Neural cell (in vitro differentiated cells): ENCODE measurements around the gene GALP.
"Not testable (repeated sequence)": the region's sequence is repeated elsewhere in the genome, so short reads cannot be mapped to it uniquely, and the experiment has no call there.

ENCODE experiments used
- CTCF ChIP-seq: fragments of 450-650 bp; IDR thresholded peaks from 2 replicates; pipeline ENCODE4 v1.5.1; 2014; ENCODE audit warnings: antibody characterized with exemption, mild to moderate bottlenecking, moderate library complexity; ENCODE audit not compliant: poor library complexity, severe bottlenecking
- EP300 ChIP-seq: fragments of 450-650 bp; conservative IDR thresholded peaks from 2 replicates; pipeline ENCODE4 v1.6.1; 2014; ENCODE audit warnings: antibody characterized with exemption, mild to moderate bottlenecking, moderate library complexity; ENCODE audit not compliant: poor library complexity, severe bottlenecking
- EZH2 ChIP-seq: fragments of 200-600, 300-800 bp; shearing (Covaris generic), sonication (generic); IDR thresholded peaks from 2 replicates; pipeline ENCODE4 v1.6.1; 2014; ENCODE audit warnings: antibody characterized with exemption, low read length, borderline replicate concordance, mild to moderate bottlenecking; ENCODE audit not compliant: insufficient read depth, poor library complexity, severe bottlenecking
- MXI1 ChIP-seq: fragments of 450-650 bp; conservative IDR thresholded peaks from 2 replicates; pipeline ENCODE4 v1.6.1; 2014; ENCODE audit warnings: antibody characterized with exemption, mild to moderate bottlenecking; ENCODE audit not compliant: poor library complexity, severe bottlenecking
- POLR2AphosphoS5 ChIP-seq: IDR thresholded peaks from 2 replicates; pipeline ENCODE4 v1.6.1; 2012
- RAD21 ChIP-seq: fragments of 450-650 bp; conservative IDR thresholded peaks from 2 replicates; pipeline ENCODE4 v1.6.1; 2014; ENCODE audit warnings: antibody characterized with exemption, mild to moderate bottlenecking, moderate library complexity
- REST ChIP-seq: IDR thresholded peaks from 2 replicates; pipeline ENCODE4 v1.6.1; 2012; ENCODE audit warnings: borderline replicate concordance
- TAF1 ChIP-seq: IDR thresholded peaks from 2 replicates; pipeline ENCODE4 v1.6.1; 2012; ENCODE audit warnings: low read depth

- TF ChIP-seq POLR2AphosphoS5, CTCF, EZH2, RAD21, EP300, TAF1, REST, MXI1: not testable (repeated sequence)
Measured at GRCh38 chr19:56221442-56221841, 45.6 kb downstream of the GALP start.
